Pons (tissue), 1 donor: ENCODE measurements around the gene TXNDC15.

ENCODE experiments used
- DNase-seq: peaks from one replicate; pipeline ENCODE4 v3.0.0-alpha.2; 2016; ENCODE audit warnings: low spot score

TXNDC15 gene

GRCh38 chr5:134918861-134919260 lies 44.7 kb downstream of the TXNDC15 start:
- no peak for DNase-seq

- DNase-seq, result no peak
These were observed 46.8 kb downstream of the TXNDC15 start for GRCh38 chr5:134920848-134921575.

- no peak for DNase-seq
These were observed 58.3 kb downstream of the TXNDC15 start for GRCh38 chr5:134932508-134932907.

GRCh38 chr5:134934202-134934601 lies 60.0 kb downstream of the TXNDC15 start:
- no peak for DNase-seq

- DNase-seq, result no peak
These were observed 61.8 kb downstream of the TXNDC15 start for GRCh38 chr5:134935711-134936602.

- no peak for DNase-seq
These were observed 63.4 kb downstream of the TXNDC15 start for GRCh38 chr5:134937526-134937925.

- no peak for DNase-seq
These were observed 63.9 kb downstream of the TXNDC15 start for GRCh38 chr5:134938030-134938429.

GRCh38 chr5:134939500-134939899 lies 65.3 kb downstream of the TXNDC15 start:
- no peak for DNase-seq

GRCh38 chr5:134943547-134943946 lies 69.4 kb downstream of the TXNDC15 start:
- DNase-seq, result no peak

- DNase-seq, result no peak
These were observed 70.5 kb downstream of the TXNDC15 start for GRCh38 chr5:134944630-134945029.

- DNase-seq, result no peak
These were observed 70.9 kb downstream of the TXNDC15 start for GRCh38 chr5:134945041-134945440.

GRCh38 chr5:134948911-134949310 lies 74.7 kb downstream of the TXNDC15 start:
- DNase-seq, result no peak

GRCh38 chr5:134949316-134949715 lies 75.1 kb downstream of the TXNDC15 start:
- no peak for DNase-seq
